T47D (cell line): ENCODE results near the gene BCOR.

Experiments
- DNase-seq, 2 experiments: peaks; one replicate each; pipeline versions ENCODE4 v3.0.0 to v3.0.0-alpha.2; 2011 to 2012; ENCODE audit warnings: low read depth in 1 of 2, low spot score in 1 of 2
- JUND ChIP-seq: IDR thresholded peaks from 2 replicates; pipeline ENCODE4 v1.6.1; 2012; ENCODE audit warnings: low read depth
- in situ Hi-C: cut with HindIII; loops from 2 replicates; pipeline ENCODE4 v1.10.0; 2016; ENCODE audit warnings: low sequenced_read_pairs, low pct_unique_long_range_greater_than_20kb

Gene BCOR

DNA sequence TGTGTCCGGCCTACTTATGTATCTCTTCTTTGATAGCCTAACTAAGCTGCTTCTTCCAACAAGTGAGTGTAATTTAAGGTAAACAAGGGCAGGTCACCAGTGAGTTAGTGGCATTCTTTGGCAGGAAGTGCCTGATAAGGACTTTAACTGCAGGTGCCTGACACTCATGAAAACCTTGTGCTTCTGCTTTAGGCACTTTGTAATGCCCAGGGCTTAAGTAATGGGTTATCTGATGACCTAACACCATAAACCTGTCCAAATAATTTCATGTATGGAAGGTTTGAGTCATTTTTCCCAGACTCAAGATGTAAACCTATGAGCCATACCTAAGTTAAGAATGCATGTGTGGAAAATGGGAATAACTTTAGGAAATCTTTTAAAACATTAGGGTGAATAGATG lies 43.0 kb downstream of the BCOR start:
- TF ChIP-seq JUND = no peak
- no peak for DNase-seq
- in situ Hi-C loops = no loop called here

- no peak for DNase-seq
- in situ Hi-C loops = no loop called here
- TF ChIP-seq JUND = no peak
Measured at GRCh38 chrX:40050532-40050931, 47.2 kb downstream of the BCOR start.

- TF ChIP-seq JUND = no peak
- in situ Hi-C loops = no loop called here
- DNase-seq = no peak
Measured at GRCh38 chrX:40049084-40049641, 48.6 kb downstream of the BCOR start.

DNA sequence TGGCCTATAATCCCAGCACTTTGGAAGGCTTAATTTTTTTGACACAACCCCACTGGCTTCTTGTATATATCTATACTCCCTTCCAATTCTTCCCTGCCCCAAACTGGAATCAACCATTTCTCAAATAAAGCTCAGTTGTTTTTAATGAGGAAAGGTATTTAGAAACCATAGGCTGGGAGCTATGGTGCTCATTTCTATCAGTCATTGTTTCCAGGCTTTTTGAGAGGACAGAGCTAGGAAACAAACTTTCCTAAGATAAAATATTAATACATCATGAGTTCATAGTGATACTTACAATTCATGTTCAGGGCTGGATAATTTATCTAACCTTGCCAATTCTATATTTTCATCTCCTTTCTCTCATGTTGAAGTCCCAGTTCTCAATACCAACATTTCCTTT lies 50.3 kb downstream of the BCOR start:
- in situ Hi-C loops = no loop called here
- no peak for TF ChIP-seq JUND
- DNase-seq = no peak

DNA sequence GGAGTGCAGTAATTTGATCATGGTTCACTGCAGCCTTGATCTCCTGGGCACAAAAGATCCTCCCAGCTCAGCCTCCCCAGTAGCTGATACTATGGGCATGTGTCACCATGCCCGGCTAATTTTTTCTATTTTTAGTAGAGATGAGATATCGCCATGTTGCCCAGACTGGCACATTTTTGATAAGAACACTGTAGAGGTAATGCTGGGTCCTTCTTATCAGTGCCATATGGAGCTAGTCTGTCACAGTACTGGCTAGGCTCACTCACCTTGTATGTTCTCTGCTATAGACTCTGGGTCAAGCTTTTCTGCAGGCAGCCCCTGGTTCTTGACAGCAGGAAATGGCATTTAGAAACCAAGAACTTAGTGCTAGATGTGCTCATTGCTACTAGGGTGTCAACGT lies 53.9 kb downstream of the BCOR start:
- in situ Hi-C loops = no loop called here
- DNase-seq = no peak
- TF ChIP-seq JUND = no peak

- no peak for DNase-seq
- in situ Hi-C loops = no loop called here
Measured at GRCh38 chrX:40041915-40042314, 55.8 kb downstream of the BCOR start.

GRCh38 chrX:40040686-40041461 lies 56.9 kb downstream of the BCOR start:
- no peak for DNase-seq
- TF ChIP-seq JUND = no peak
- in situ Hi-C loops = no loop called here

More at GRCh38 chrX:40041915-40042314, 55.8 kb downstream of the BCOR start:
- TF ChIP-seq JUND = no peak

GRCh38 chrX:40039887-40040286 lies 57.9 kb downstream of the BCOR start:
- DNase-seq = no peak
- in situ Hi-C loops = no loop called here
- no peak for TF ChIP-seq JUND

DNA sequence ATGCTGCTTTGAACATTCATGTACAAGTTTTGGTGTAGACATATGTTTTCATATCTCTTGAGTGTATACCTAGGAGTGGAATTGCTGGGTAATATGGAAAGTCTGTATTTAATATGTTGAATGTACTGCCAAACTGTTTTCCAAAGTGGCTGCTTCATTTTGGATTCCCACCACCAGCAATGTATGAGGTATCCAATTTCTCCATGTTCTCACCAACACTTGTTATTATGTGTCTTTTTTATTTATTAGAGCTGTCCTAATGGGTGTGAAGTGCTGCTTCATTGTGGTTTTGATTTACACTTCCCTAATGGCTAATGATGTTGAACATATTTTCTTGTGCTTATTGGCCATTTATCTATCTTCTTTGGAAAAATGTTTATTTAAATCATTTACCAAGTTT lies 60.4 kb downstream of the BCOR start:
- in situ Hi-C loops = no loop called here
- no peak for TF ChIP-seq JUND
- DNase-seq = no peak

GRCh38 chrX:40035726-40036125 lies 62.0 kb downstream of the BCOR start:
- TF ChIP-seq JUND = no peak
- in situ Hi-C loops = no loop called here
- DNase-seq = no peak

- no peak for TF ChIP-seq JUND
- DNase-seq = no peak
- in situ Hi-C loops = no loop called here
Measured at GRCh38 chrX:40031911-40032310, 65.8 kb downstream of the BCOR start.

GRCh38 chrX:40030205-40030604 lies 67.6 kb downstream of the BCOR start:
- DNase-seq = no peak
- in situ Hi-C loops = no loop called here
- no peak for TF ChIP-seq JUND

GRCh38 chrX:40022421-40022820 lies 75.3 kb downstream of the BCOR start:
- in situ Hi-C loops = no loop called here
- DNase-seq = no peak
- TF ChIP-seq JUND = no peak

GRCh38 chrX:40021647-40022046 lies 76.1 kb downstream of the BCOR start:
- TF ChIP-seq JUND = no peak
- in situ Hi-C loops = no loop called here
- DNase-seq = no peak
